Measurements from ENCODE around the gene SAMHD1. TPM values are rescaled to one million over a fixed set of nuclear protein-coding genes. Genes with fewer than 3 reads are reported as not detected.
"Not testable (repeated sequence)": the region's sequence is repeated elsewhere in the genome, so short reads cannot be mapped to it uniquely, and the experiment has no call there.

Gene SAMHD1
- total RNA-seq, 5 donors from 2014 or later (not counting 1 experiment from before 2014, with no cell fraction given) = 218 to 437 (median 244) TPM

DNA sequence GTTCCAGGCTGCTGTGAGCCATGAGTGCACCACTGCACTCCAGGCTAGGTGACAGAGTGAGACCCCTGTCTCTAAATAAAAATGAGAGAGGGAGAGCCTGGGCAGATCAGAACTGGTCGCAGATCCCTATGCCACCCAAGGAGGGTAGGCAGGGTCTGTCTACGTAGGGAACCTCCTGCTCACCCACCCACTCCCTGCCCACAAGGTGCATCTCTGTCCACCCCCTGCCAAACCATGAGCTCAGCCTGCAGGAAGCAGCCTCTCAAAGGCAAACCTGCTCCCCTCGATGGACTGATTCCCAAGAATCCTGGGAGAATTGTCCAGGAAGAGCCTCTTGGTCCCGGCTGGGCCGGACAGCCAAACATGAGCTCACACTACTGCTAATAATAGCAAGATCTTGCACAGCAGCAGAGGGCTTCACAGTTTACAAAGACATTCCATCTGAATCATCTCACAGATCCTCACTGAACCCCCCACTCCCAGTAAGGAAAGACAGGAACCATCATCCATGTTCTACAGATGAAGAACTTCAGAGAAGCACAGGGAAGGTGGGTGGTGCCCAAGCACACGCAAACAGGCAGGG is 103.3 kb downstream of the SAMHD1 start:
- H3K27ac ChIP-seq (ENCODE audit: low read length) = no peak overlapping the region
- no peaks in the 10 kb centered on the region for H3K36me3 Mint-ChIP-seq
- WGBS (ENCODE audit: insufficient coverage) = 88% methylated on average over 5 of the region's 6 CpGs
- peaks cover 0 to 3% (median 0%) of the 10 kb centered on the region in 3 donors for H3K9me3 Mint-ChIP-seq
- no peak overlapping the region for H3K27ac Mint-ChIP-seq
- H3K27me3 Mint-ChIP-seq = no peaks in the 10 kb centered on the region
- ATAC-seq (replicated peaks in 1 of 4) (no peak), DNase-seq (no peak)
- ChIA-PET CTCF (interaction anchor here in 1 of 2 donors (0.5 to 1.1 kb wide), 3 partner anchors 11 to 1720 kb away, joined by 3 to 7 read pairs (median 4); no protein-coding TSS in a partner anchor), POLR2A (interaction anchor here in 1 of 2 donors (0.6 kb wide), 1 partner anchor 204 kb away, joined by 3 read pairs; no protein-coding TSS in a partner anchor)
- peaks cover 0 to 3% of the 10 kb centered on the region in 2 experiments for H3K27me3 ChIP-seq (replicated peaks in 1 of 2; ENCODE audit: control insufficient read depth in 2 of 2, extremely low read depth in 1 of 2, insufficient read depth in 2 of 2, low read length in 1 of 2)
- H3K4me3 ChIP-seq (ENCODE audit: control insufficient read depth in 1 of 2, extremely low read depth in 1 of 2, low read length in 1 of 2) = no peak overlapping the region
- H3K4me3 Mint-ChIP-seq = no peak overlapping the region
- H3K9me3 ChIP-seq = no peaks in the 10 kb centered on the region
- H3K36me3 ChIP-seq (ENCODE audit: control insufficient read depth in 2 of 2, extremely low read depth in 1 of 2, insufficient read depth in 1 of 2, low read length in 1 of 2) = peaks cover 0 to 5% of the 10 kb centered on the region in 2 donors
- peaks cover 4 to 19% of the 10 kb centered on the region in 2 experiments for H3K4me1 ChIP-seq (ENCODE audit: control insufficient read depth in 1 of 2, extremely low read depth in 1 of 2, insufficient read depth in 2 of 2, low read length in 2 of 2)
- peaks cover 6 to 9% (median 7%) of the 10 kb centered on the region in 3 donors for H3K4me1 Mint-ChIP-seq

GRCh38 chr20:36847710-36848040 is 103.8 kb downstream of the SAMHD1 start:
- DNase-seq (no peak), ATAC-seq (replicated peaks in 1 of 4) (no peak)
- Mint-ChIP-seq H3K36me3 (no peaks in the 10 kb centered on the region), H3K4me1 (peaks cover 8 to 11% (median 11%) of the 10 kb centered on the region in 3 donors), H3K27me3 (no peaks in the 10 kb centered on the region), H3K9me3 (peaks cover 0 to 3% (median 0%) of the 10 kb centered on the region in 3 donors), H3K4me3 (no peak overlapping the region), H3K27ac (no peak overlapping the region)
- peaks cover 0 to 5% of the 10 kb centered on the region in 2 donors for H3K36me3 ChIP-seq (ENCODE audit: control insufficient read depth in 2 of 2, extremely low read depth in 1 of 2, insufficient read depth in 1 of 2, low read length in 1 of 2)
- no peak overlapping the region for H3K27ac ChIP-seq (ENCODE audit: low read length)
- H3K4me3 ChIP-seq (ENCODE audit: control insufficient read depth in 1 of 2, extremely low read depth in 1 of 2, low read length in 1 of 2) = no peak overlapping the region
- no peaks in the 10 kb centered on the region for H3K9me3 ChIP-seq
- H3K27me3 ChIP-seq (replicated peaks in 1 of 2; ENCODE audit: control insufficient read depth in 2 of 2, extremely low read depth in 1 of 2, insufficient read depth in 2 of 2, low read length in 1 of 2) = peaks cover 0 to 3% of the 10 kb centered on the region in 2 experiments
- ChIA-PET POLR2A (interaction anchor here in 1 of 2 donors (0.6 kb wide), 1 partner anchor 203 kb away, joined by 3 read pairs; no protein-coding TSS in a partner anchor), CTCF (interaction anchor here in 1 of 2 donors (0.7 to 1.1 kb wide), 2 partner anchors 10 to 19 kb away, joined by 3 to 7 read pairs; no protein-coding TSS in a partner anchor)
- WGBS (ENCODE audit: insufficient coverage) = 80% methylated on average over 1 of the region's 1 CpG
- H3K4me1 ChIP-seq (ENCODE audit: control insufficient read depth in 1 of 2, extremely low read depth in 1 of 2, insufficient read depth in 2 of 2, low read length in 2 of 2) = peaks cover 4 to 23% of the 10 kb centered on the region in 2 experiments

GRCh38 chr20:36847009-36847709 is 104.3 kb downstream of the SAMHD1 start:
- DNase-seq (no peak), ATAC-seq (replicated peaks in 1 of 4) (no peak)
- Histone ChIP-seq H3K27ac (ENCODE audit: low read length) (no peak overlapping the region), H3K9me3 (no peaks in the 10 kb centered on the region), H3K27me3 (replicated peaks in 1 of 2; ENCODE audit: control insufficient read depth in 2 of 2, extremely low read depth in 1 of 2, insufficient read depth in 2 of 2, low read length in 1 of 2) (peaks cover 0 to 3% of the 10 kb centered on the region in 2 experiments), H3K4me1 (ENCODE audit: control insufficient read depth in 1 of 2, extremely low read depth in 1 of 2, insufficient read depth in 2 of 2, low read length in 2 of 2) (peaks cover 4 to 24% of the 10 kb centered on the region in 2 experiments), H3K36me3 (ENCODE audit: control insufficient read depth in 2 of 2, extremely low read depth in 1 of 2, insufficient read depth in 1 of 2, low read length in 1 of 2) (peaks cover 0 to 5% of the 10 kb centered on the region in 2 donors), H3K4me3 (ENCODE audit: control insufficient read depth in 1 of 2, extremely low read depth in 1 of 2, low read length in 1 of 2) (no peak overlapping the region)
- Mint-ChIP-seq H3K4me3 (no peak overlapping the region), H3K27ac (no peak overlapping the region), H3K9me3 (peaks cover 0 to 3% (median 0%) of the 10 kb centered on the region in 3 donors), H3K36me3 (no peaks in the 10 kb centered on the region), H3K4me1 (peaks cover 11 to 16% (median 16%) of the 10 kb centered on the region in 3 donors), H3K27me3 (no peaks in the 10 kb centered on the region)
- ChIA-PET POLR2A (no interaction called here), CTCF (no interaction called here)
- WGBS (ENCODE audit: insufficient coverage) = 90% methylated on average over 12 of the region's 18 CpGs

DNA sequence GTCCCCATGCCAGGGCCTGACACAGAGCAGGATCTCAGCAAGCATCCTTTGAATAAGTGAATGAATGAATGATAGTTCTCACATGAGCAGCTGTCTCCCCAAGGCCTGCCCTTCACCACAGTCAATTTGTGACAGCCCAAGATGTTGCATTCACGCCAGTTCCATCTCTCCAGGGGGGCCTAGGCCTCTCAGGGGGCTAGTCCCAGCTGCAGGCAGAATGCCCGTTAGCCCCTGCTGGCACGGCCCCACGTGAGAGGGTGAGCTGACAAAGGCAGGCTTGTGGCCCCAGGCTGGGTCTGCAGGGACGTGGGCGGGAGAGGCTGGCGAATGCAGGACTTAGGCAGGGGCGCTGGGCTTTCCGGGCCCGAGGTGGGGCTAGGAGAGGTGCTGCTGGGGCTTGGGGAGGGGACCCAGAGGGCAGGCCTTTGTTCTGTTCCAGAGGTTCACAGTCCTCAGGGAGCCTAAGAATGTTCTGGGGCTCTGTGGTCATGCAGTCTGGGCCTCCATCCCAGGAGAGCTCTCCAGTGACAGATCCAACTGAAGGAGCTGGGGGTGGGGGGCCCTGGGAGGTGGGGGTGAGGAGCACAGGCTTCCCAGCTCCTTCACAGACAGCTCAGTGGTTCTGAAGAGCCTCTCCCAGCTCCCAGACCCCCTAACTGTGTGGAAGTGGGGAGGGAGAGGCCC is 106.1 kb downstream of the SAMHD1 start:
- ChIA-PET CTCF (no interaction called here), POLR2A (no interaction called here)
- Mint-ChIP-seq H3K9me3 (no peaks in the 10 kb centered on the region), H3K27ac (no peak overlapping the region), H3K4me3 (no peak overlapping the region), H3K36me3 (no peaks in the 10 kb centered on the region), H3K27me3 (no peaks in the 10 kb centered on the region), H3K4me1 (peaks cover 18 to 24% (median 24%) of the 10 kb centered on the region in 3 donors)
- DNase-seq (no peak), ATAC-seq (replicated peaks in 1 of 4) (no peak)
- WGBS (ENCODE audit: insufficient coverage) = 87% methylated on average over 8 of the region's 10 CpGs
- Histone ChIP-seq H3K9me3 (no peaks in the 10 kb centered on the region), H3K27me3 (replicated peaks in 1 of 2; ENCODE audit: control insufficient read depth in 2 of 2, extremely low read depth in 1 of 2, insufficient read depth in 2 of 2, low read length in 1 of 2) (peaks cover 0 to 3% of the 10 kb centered on the region in 2 experiments), H3K4me1 (ENCODE audit: control insufficient read depth in 1 of 2, extremely low read depth in 1 of 2, insufficient read depth in 2 of 2, low read length in 2 of 2) (peaks cover 4 to 27% of the 10 kb centered on the region in 2 experiments), H3K27ac (ENCODE audit: low read length) (no peak overlapping the region), H3K36me3 (ENCODE audit: control insufficient read depth in 2 of 2, extremely low read depth in 1 of 2, insufficient read depth in 1 of 2, low read length in 1 of 2) (peaks cover 0 to 5% of the 10 kb centered on the region in 2 donors), H3K4me3 (ENCODE audit: control insufficient read depth in 1 of 2, extremely low read depth in 1 of 2, low read length in 1 of 2) (no peak overlapping the region)

DNA sequence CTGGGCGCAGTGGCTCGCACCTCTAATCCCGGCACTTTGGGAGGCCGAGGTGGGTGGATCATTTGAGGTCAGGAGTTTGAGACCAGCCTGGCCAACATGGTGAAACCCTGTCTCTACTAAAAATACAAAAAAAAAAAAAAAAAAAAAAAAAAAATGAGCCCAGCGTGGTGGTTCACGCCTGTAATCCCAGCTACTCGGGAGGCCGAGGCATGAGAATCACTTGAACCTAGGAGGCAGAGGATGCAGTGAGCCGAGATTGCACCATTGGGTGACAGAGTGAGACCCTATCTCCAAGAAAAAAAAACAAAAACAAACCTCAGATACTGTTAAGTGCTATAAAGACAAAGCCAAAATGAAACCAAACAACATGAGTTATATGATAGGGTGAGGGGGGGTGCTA is 110.5 kb downstream of the SAMHD1 start:
- H3K4me1 ChIP-seq (ENCODE audit: control insufficient read depth in 1 of 2, extremely low read depth in 1 of 2, insufficient read depth in 2 of 2, low read length in 2 of 2) = peaks cover 4 to 28% of the 10 kb centered on the region in 2 experiments
- not testable (repeated sequence) for H3K36me3 ChIP-seq (ENCODE audit: control insufficient read depth in 2 of 2, extremely low read depth in 1 of 2, insufficient read depth in 1 of 2, low read length in 1 of 2); ATAC-seq (replicated peaks in 1 of 4); H3K4me3 ChIP-seq (ENCODE audit: control insufficient read depth in 1 of 2, extremely low read depth in 1 of 2, low read length in 1 of 2); H3K9me3 Mint-ChIP-seq; H3K27me3 ChIP-seq (replicated peaks in 1 of 2; ENCODE audit: control insufficient read depth in 2 of 2, extremely low read depth in 1 of 2, insufficient read depth in 2 of 2, low read length in 1 of 2); H3K36me3 Mint-ChIP-seq; H3K9me3 ChIP-seq; H3K27ac ChIP-seq (ENCODE audit: low read length); H3K4me3 Mint-ChIP-seq; DNase-seq; H3K27me3 Mint-ChIP-seq
- no CpG with 5 or more reads among the region's 9 CpGs for WGBS (ENCODE audit: insufficient coverage)
- peak overlapping the region; percentile 21 to 78 for H3K27ac Mint-ChIP-seq
- ChIA-PET POLR2A (interaction anchor here in 1 of 2 donors (0.6 kb wide), 1 partner anchor 1776 kb away, joined by 8 read pairs; no protein-coding TSS in a partner anchor), CTCF (interaction anchor here in 1 of 2 donors (0.7 kb wide), 1 partner anchor 229 kb away, joined by 3 read pairs; no protein-coding TSS in a partner anchor)
- H3K4me1 Mint-ChIP-seq = peaks cover 19 to 28% (median 24%) of the 10 kb centered on the region in 3 donors
